H9 (cell line): Measurements from ENCODE around the gene IRF7. TPM values are rescaled to one million over a fixed set of nuclear protein-coding genes. Genes with fewer than 3 reads are reported as not detected.

Experiments
- DNase-seq: peaks from one replicate; pipeline ENCODE4 v3.0.0-alpha.2; 2017
- H2AFZ ChIP-seq: one replicate; pipeline ENCODE4 v1.6.1; 2013; ENCODE audit warnings: mild to moderate bottlenecking, low read length, control low read depth, moderate library complexity
- H2AK5ac ChIP-seq: 2 replicates; pipeline ENCODE4 v1.6.1; 2013; ENCODE audit warnings: low read length, control low read depth, mixed read lengths; ENCODE audit not compliant: insufficient read length
- H2BK120ac ChIP-seq: one replicate; pipeline ENCODE4 v1.6.1; 2013; ENCODE audit warnings: low read depth, mild to moderate bottlenecking, low read length, control low read depth, inconsistent platforms; ENCODE audit not compliant: poor library complexity, severe bottlenecking
- H2BK12ac ChIP-seq: 2 replicates; pipeline ENCODE4 v1.6.1; 2013; ENCODE audit warnings: low read length, control low read depth, mixed read lengths, low read depth; ENCODE audit not compliant: insufficient read length
- H2BK15ac ChIP-seq: 2 replicates; pipeline ENCODE4 v1.6.1; 2013; ENCODE audit warnings: low read depth, low read length, control low read depth
- H2BK20ac ChIP-seq: one replicate; pipeline ENCODE4 v1.6.1; 2013; ENCODE audit warnings: low read depth, mild to moderate bottlenecking, low read length, control low read depth, inconsistent platforms; ENCODE audit not compliant: poor library complexity, severe bottlenecking
- H2BK5ac ChIP-seq: 2 replicates; pipeline ENCODE4 v1.6.1; 2013; ENCODE audit warnings: low read length, control low read depth, mixed read lengths; ENCODE audit not compliant: insufficient read length
- H3K14ac ChIP-seq: 2 replicates; pipeline ENCODE4 v1.6.1; 2013; ENCODE audit warnings: low read length, control low read depth; ENCODE audit not compliant: insufficient read depth
- H3K18ac ChIP-seq: 2 replicates; pipeline ENCODE4 v1.6.1; 2013; ENCODE audit warnings: low read depth, mild to moderate bottlenecking, mixed read lengths, low read length, control low read depth; ENCODE audit not compliant: insufficient read length
- H3K23ac ChIP-seq: 2 replicates; pipeline ENCODE4 v1.6.1; 2013; ENCODE audit warnings: low read length, control low read depth, mixed read lengths, low read depth; ENCODE audit not compliant: insufficient read length
- H3K23me2 ChIP-seq: 2 replicates; pipeline ENCODE4 v1.6.1; 2013; ENCODE audit warnings: low read depth, mild to moderate bottlenecking, mixed read lengths, low read length, control low read depth; ENCODE audit not compliant: insufficient read length, poor library complexity, severe bottlenecking
- H3K27ac ChIP-seq: 2 replicates; pipeline ENCODE4 v1.5.1; 2013; ENCODE audit warnings: low read length, control low read depth, mixed read lengths, low read depth; ENCODE audit not compliant: insufficient read length
- H3K27me3 ChIP-seq: 2 replicates; pipeline ENCODE4 v1.6.1; 2013; ENCODE audit warnings: low read length, control low read depth, inconsistent platforms; ENCODE audit not compliant: insufficient read depth
- H3K4ac ChIP-seq: 2 replicates; pipeline ENCODE4 v1.6.1; 2013; ENCODE audit warnings: low read depth, mild to moderate bottlenecking, control low read depth, inconsistent platforms, low read length, moderate library complexity
- H3K4me1 ChIP-seq: 2 replicates; pipeline ENCODE4 v1.6.1; 2013; ENCODE audit warnings: low read length, control low read depth, inconsistent platforms; ENCODE audit not compliant: insufficient read depth
- H3K4me2 ChIP-seq: 2 replicates; pipeline ENCODE4 v1.6.1; 2013; ENCODE audit warnings: low read length, control low read depth, mixed read lengths; ENCODE audit not compliant: insufficient read length, insufficient read depth
- H3K56ac ChIP-seq: 2 replicates; pipeline ENCODE4 v1.6.1; 2013; ENCODE audit warnings: low read depth, mild to moderate bottlenecking, mixed read lengths, low read length, control low read depth; ENCODE audit not compliant: insufficient read length
- H3K79me1 ChIP-seq: 2 replicates; pipeline ENCODE4 v1.6.1; 2013; ENCODE audit warnings: low read depth, mild to moderate bottlenecking, moderate library complexity, low read length, control low read depth, inconsistent platforms; ENCODE audit not compliant: insufficient read depth, poor library complexity, severe bottlenecking
- H3K79me2 ChIP-seq: 2 replicates; pipeline ENCODE4 v1.6.1; 2013; ENCODE audit warnings: low read length, control low read depth, inconsistent platforms; ENCODE audit not compliant: insufficient read depth
- H3K9ac ChIP-seq: 2 replicates; pipeline ENCODE4 v1.6.1; 2013; ENCODE audit warnings: low read length, control low read depth, mixed read lengths; ENCODE audit not compliant: insufficient read length; ENCODE audit errors: extremely low read depth
- H3K9me3 ChIP-seq: one replicate; pipeline ENCODE4 v1.6.1; 2013; ENCODE audit warnings: low read depth, low read length, inconsistent platforms; ENCODE audit not compliant: control insufficient read depth
- H3T11ph ChIP-seq: one replicate; pipeline ENCODE4 v1.6.1; 2013; ENCODE audit warnings: mild to moderate bottlenecking, low read length, control low read depth, inconsistent platforms
- H4K20me1 ChIP-seq: one replicate; pipeline ENCODE4 v1.6.1; 2013; ENCODE audit not compliant: control insufficient read depth, insufficient read length, insufficient read depth
- H4K5ac ChIP-seq: 2 replicates; pipeline ENCODE4 v1.6.1; 2013; ENCODE audit warnings: low read depth, mild to moderate bottlenecking, mixed read lengths, low read length, control low read depth; ENCODE audit not compliant: insufficient read length
- H4K8ac ChIP-seq: replicated peaks from 2 replicates; pipeline ENCODE4 v1.6.1; 2013; ENCODE audit warnings: low read length, control low read depth, mixed read lengths, low read depth; ENCODE audit not compliant: insufficient read length
- H4K91ac ChIP-seq: 2 replicates; pipeline ENCODE4 v1.6.1; 2013; ENCODE audit warnings: low read depth, mild to moderate bottlenecking, moderate library complexity, mixed read lengths, low read length, control low read depth; ENCODE audit not compliant: insufficient read length
- H3K27ac Mint-ChIP-seq, 3 experiments: 2 replicates in 2 of 3; 3 replicates in 1 of 3; pipeline ENCODE4 v1.8.0; 2020 to 2021; ENCODE audit warnings: mixed read lengths in 3 of 3, mild to moderate bottlenecking in 1 of 3, moderate library complexity in 1 of 3
- H3K27me3 Mint-ChIP-seq: 2 replicates; pipeline ENCODE4 v1.8.0; 2021; ENCODE audit warnings: low read depth, mild to moderate bottlenecking, moderate library complexity, mixed read lengths
- H3K36me3 Mint-ChIP-seq, 3 experiments: 2 replicates in 2 of 3; 3 replicates in 1 of 3; pipeline ENCODE4 v1.8.0; 2020 to 2021; ENCODE audit warnings: low read depth in 3 of 3, mixed read lengths in 3 of 3; ENCODE audit not compliant: insufficient read depth in 1 of 3
- H3K4me1 Mint-ChIP-seq, 2 experiments: 2 replicates each; pipeline ENCODE4 v1.8.0; 2020; ENCODE audit warnings: mixed read lengths in 2 of 2
- H3K4me3 Mint-ChIP-seq, 2 experiments: 2 replicates in 1 of 2; 3 replicates in 1 of 2; pipeline ENCODE4 v1.8.0; 2020 to 2021; ENCODE audit warnings: mild to moderate bottlenecking in 2 of 2, mixed read lengths in 2 of 2, moderate library complexity in 1 of 2
- H3K9me3 Mint-ChIP-seq, 2 experiments: 2 replicates in 1 of 2; 3 replicates in 1 of 2; pipeline ENCODE4 v1.8.0; 2020; ENCODE audit warnings: mild to moderate bottlenecking in 2 of 2, mixed read lengths in 2 of 2, moderate library complexity in 1 of 2
- WGBS: extraction: QIAGEN DNeasy Blood & Tissue Kit; methylation state at CpG from one replicate; pipeline ENCODE4 v1.1.7; 2013; ENCODE audit warnings: missing lambda C conversion rate, low lambda C conversion rate, mixed read lengths; ENCODE audit not compliant: insufficient read length; ENCODE audit errors: extremely low coverage; 5-methylcytosine and 5-hydroxymethylcytosine counted together
- total RNA-seq: library from RNA; stranded (reverse); gene quantifications from 2 replicates; pipeline ENCODE4 v1.2.1, GENCODE V29; 2021
- TF ChIP-seq, protein P1 (sequence below): fragments of 200-600 bp; sonication (generic); conservative IDR thresholded peaks from 3 replicates; pipeline ENCODE4 v1.8.0; 2021; ENCODE audit warnings: antibody characterized with exemption, mild to moderate bottlenecking

The IRF7 gene
- total RNA-seq, 1 experiment from 2014 or later = 9.8 TPM

- Mint-ChIP-seq H3K27me3 (no peaks in the 10 kb centered on the region), H3K9me3 (no peaks in the 10 kb centered on the region), H3K36me3 (peaks cover 7 to 51% (median 30%) of the 10 kb centered on the region in 3 experiments), H3K4me3 (no peak overlapping the region), H3K4me1 (peaks cover 2% of the 10 kb centered on the region in 2 experiments; a peak in 1 of 4 replicates), H3K27ac (no peak overlapping the region)
- Histone ChIP-seq H3K27me3 (no peaks in the 10 kb centered on the region), H3K79me2 (no peaks in the 10 kb centered on the region), H3K9me3 (no peaks in the 10 kb centered on the region), H2BK5ac (no peak overlapping the region), H3K14ac (no peak overlapping the region; the same call in 1 of the 2 replicates), H3K56ac (no peak overlapping the region), H3K23ac (no peak overlapping the region), H3K4me2 (no peak overlapping the region), H3K4ac (no peak overlapping the region), H3K18ac (no peak overlapping the region), H2BK15ac (no peak overlapping the region), H4K20me1 (no peaks in the 10 kb centered on the region), H2AFZ (no peak overlapping the region), H3K79me1 (no peaks in the 10 kb centered on the region), H2BK12ac (no peak overlapping the region), H3K4me1 (no peaks in the 10 kb centered on the region), H3K9ac (no peak overlapping the region), H4K5ac (no peak overlapping the region), H2AK5ac (no peak overlapping the region), H2BK20ac (no peak overlapping the region), H3K23me2 (no peaks in the 10 kb centered on the region), H3T11ph (no peak overlapping the region), H3K27ac (no peak overlapping the region), H4K8ac (no peak overlapping the region), H2BK120ac (no peak overlapping the region), H4K91ac (no peak overlapping the region)
- TF ChIP-seq, protein P1, sequence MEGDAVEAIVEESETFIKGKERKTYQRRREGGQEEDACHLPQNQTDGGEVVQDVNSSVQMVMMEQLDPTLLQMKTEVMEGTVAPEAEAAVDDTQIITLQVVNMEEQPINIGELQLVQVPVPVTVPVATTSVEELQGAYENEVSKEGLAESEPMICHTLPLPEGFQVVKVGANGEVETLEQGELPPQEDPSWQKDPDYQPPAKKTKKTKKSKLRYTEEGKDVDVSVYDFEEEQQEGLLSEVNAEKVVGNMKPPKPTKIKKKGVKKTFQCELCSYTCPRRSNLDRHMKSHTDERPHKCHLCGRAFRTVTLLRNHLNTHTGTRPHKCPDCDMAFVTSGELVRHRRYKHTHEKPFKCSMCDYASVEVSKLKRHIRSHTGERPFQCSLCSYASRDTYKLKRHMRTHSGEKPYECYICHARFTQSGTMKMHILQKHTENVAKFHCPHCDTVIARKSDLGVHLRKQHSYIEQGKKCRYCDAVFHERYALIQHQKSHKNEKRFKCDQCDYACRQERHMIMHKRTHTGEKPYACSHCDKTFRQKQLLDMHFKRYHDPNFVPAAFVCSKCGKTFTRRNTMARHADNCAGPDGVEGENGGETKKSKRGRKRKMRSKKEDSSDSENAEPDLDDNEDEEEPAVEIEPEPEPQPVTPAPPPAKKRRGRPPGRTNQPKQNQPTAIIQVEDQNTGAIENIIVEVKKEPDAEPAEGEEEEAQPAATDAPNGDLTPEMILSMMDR = no peak
- DNase-seq = no peak
- WGBS = no CpG with 5 or more reads among the region's 14 CpGs
Measured at GRCh38 chr11:646214-646613, 30.5 kb upstream of the IRF7 start.
